Stimulated activated CD8-positive, alpha-beta memory T cell treated with anti-CD3 and anti-CD28 coated beads, Interleukin-12 subunit alpha, Interleukin-12 subunit beta, amount 100 ng/mL, for 1 hour (primary cell): ENCODE measurements around the gene FGFBP1.

Experiments
- DNase-seq: peaks from one replicate; pipeline ENCODE4 v3.0.0-alpha.2; 2020; ENCODE audit warnings: low read depth

FGFBP1 gene

GRCh38 chr4:15938640-15939039 lies at the start of gene FGFBP1:
TSS of gene FGFBP1 (minus strand) at chr4:15938740. CDS start at chr4:15936632, 2,108 bp downstream.
- DNase-seq = no peak

GRCh38 chr4:15988222-15988621 lies 49.7 kb upstream of the FGFBP1 start:
- DNase-seq = no peak

- DNase-seq = no peak
Measured at GRCh38 chr4:15986907-15987306, 48.4 kb upstream of the FGFBP1 start.

GRCh38 chr4:15983610-15984009 lies 45.1 kb upstream of the FGFBP1 start:
- DNase-seq = no peak

GRCh38 chr4:15982842-15983524 lies 44.4 kb upstream of the FGFBP1 start:
- DNase-seq = no peak

- no peak for DNase-seq
Measured at GRCh38 chr4:15976456-15977447, 38.2 kb upstream of the FGFBP1 start.

GRCh38 chr4:15971068-15971801 lies 32.7 kb upstream of the FGFBP1 start:
- DNase-seq = no peak

GRCh38 chr4:15968551-15969300 lies 30.2 kb upstream of the FGFBP1 start:
- no peak for DNase-seq

- DNase-seq = no peak
Measured at GRCh38 chr4:15965325-15965724, 26.8 kb upstream of the FGFBP1 start.

GRCh38 chr4:15964159-15964558 lies 25.6 kb upstream of the FGFBP1 start:
- DNase-seq = no peak

GRCh38 chr4:15963576-15963975 lies 25.0 kb upstream of the FGFBP1 start:
- no peak for DNase-seq

GRCh38 chr4:15963001-15963451 lies 24.5 kb upstream of the FGFBP1 start, which contains the start of gene FGFBP2:
TSS of gene FGFBP2 (minus strand) at chr4:15963175. CDS start at chr4:15963129, 46 bp downstream.
- DNase-seq = peak; percentile 45

GRCh38 chr4:15961781-15962510 lies 23.4 kb upstream of the FGFBP1 start:
- DNase-seq = no peak

- DNase-seq = no peak
Measured at GRCh38 chr4:15958562-15958961, 20.0 kb upstream of the FGFBP1 start.

- DNase-seq = peak; percentile 57
Measured at GRCh38 chr4:15956179-15956850, 17.8 kb upstream of the FGFBP1 start.

- DNase-seq = no peak
Measured at GRCh38 chr4:15955670-15956069, 17.1 kb upstream of the FGFBP1 start.

GRCh38 chr4:15953625-15954024 lies 15.1 kb upstream of the FGFBP1 start:
- DNase-seq = no peak

- no peak for DNase-seq
Measured at GRCh38 chr4:15951781-15952180, 13.2 kb upstream of the FGFBP1 start.

- DNase-seq = no peak
Measured at GRCh38 chr4:15948826-15949225, 10.3 kb upstream of the FGFBP1 start.

GRCh38 chr4:15947684-15948083 lies 9.1 kb upstream of the FGFBP1 start:
- DNase-seq = no peak
